Aorta (tissue), 5 donors: Measurements from ENCODE around the gene MIF. TPM values are rescaled to one million over a fixed set of nuclear protein-coding genes. Genes with fewer than 3 reads are reported as not detected.
"Not testable (repeated sequence)": the region's sequence is repeated elsewhere in the genome, so short reads cannot be mapped to it uniquely, and the experiment has no call there.

Experiments
- ATAC-seq: fragments of 200-7000 bp; cut with Tn5 transposase; one replicate; pipeline ENCODE4 v1.9.1; 2022; ENCODE audit warnings: moderate library complexity; ENCODE audit not compliant: low FRiP score
- DNase-seq, 2 donors: peaks; one replicate each; pipeline ENCODE4 v3.0.0-alpha.2; 2020
- H3K27ac ChIP-seq, 2 donors: one replicate each; pipeline ENCODE4 v1.5.1; 2013; ENCODE audit warnings: low read length in 2 of 2, mild to moderate bottlenecking in 2 of 2, moderate library complexity in 2 of 2, control low read depth in 1 of 2, inconsistent platforms in 1 of 2, low read depth in 1 of 2
- H3K27me3 ChIP-seq, 2 donors: one replicate each; pipeline ENCODE4 v1.6.1; 2013; ENCODE audit warnings: control low read depth in 1 of 2, low read length in 1 of 2, mild to moderate bottlenecking in 1 of 2, moderate library complexity in 1 of 2; ENCODE audit not compliant: insufficient read depth in 2 of 2, control insufficient read depth in 1 of 2
- H3K36me3 ChIP-seq, 2 donors: one replicate each; pipeline ENCODE4 v1.6.1; 2013; ENCODE audit warnings: control low read depth in 1 of 2, low read length in 1 of 2, mild to moderate bottlenecking in 1 of 2; ENCODE audit not compliant: insufficient read depth in 2 of 2, control insufficient read depth in 1 of 2
- H3K4me1 ChIP-seq, 2 donors: one replicate each; pipeline ENCODE4 v1.6.1; 2013; ENCODE audit warnings: low read length in 2 of 2, control low read depth in 1 of 2, mild to moderate bottlenecking in 1 of 2, moderate library complexity in 1 of 2; ENCODE audit not compliant: insufficient read depth in 2 of 2, control insufficient read depth in 1 of 2
- H3K4me3 ChIP-seq, 2 donors: one replicate each; pipeline ENCODE4 v1.5.1; 2013; ENCODE audit warnings: low read length in 2 of 2, control low read depth in 1 of 2, mild to moderate bottlenecking in 1 of 2
- H3K9me3 ChIP-seq: one replicate; pipeline ENCODE4 v1.6.1; 2013; ENCODE audit warnings: mild to moderate bottlenecking, low read length; ENCODE audit not compliant: control insufficient read depth
- WGBS, 2 donors: extraction: QIAGEN DNeasy Blood & Tissue Kit; methylation state at CpG; one replicate each; pipeline ENCODE4 v1.1.7; 2013; 5-methylcytosine and 5-hydroxymethylcytosine counted together
- intact Hi-C, 2 donors: fragments of 100-400 bp; cut with DNase I; formaldehyde crosslinking; loops; one replicate each; pipeline versions ENCODE4 v1.14.2 to v1.15.0; 2022
- polyA plus RNA-seq, 2 donors: library from polyadenylated mRNA; stranded (reverse); fragments of 200-250 nt; gene quantifications; one replicate each; pipeline ENCODE4 v1.2.3, GENCODE V29; 2013
- total RNA-seq, 2 donors: library from RNA; stranded (reverse); fragmentation: NEBNext Ultra II Directional; extraction: Animal tissue kit (Norgen Biotek cat#: 25700); gene quantifications; one replicate each; pipeline ENCODE4 v1.2.1, GENCODE V29; 2021
- donor health status: healthy with polysubstance abuse.
- donor health status: Bipolar disorder and iron deficiency.
- donor health status: DM: no; HTN: no; CAD: no.
- donor health status: DM: no; HTN: no; CAD: no.
- donor health status: DM: yes; HTN: yes; CAD: no.

The MIF gene
- total and polyA plus RNA-seq, 4 donors = 278 to 373 (median 339) TPM

GRCh38 chr22:23910496-23911190, 16.5 kb downstream of the MIF start:
- Histone ChIP-seq H3K27me3 (no peaks in the 10 kb centered on the region), H3K4me1 (peaks cover 0 to 3% of the 10 kb centered on the region in 2 donors), H3K4me3 (no peak overlapping the region), H3K36me3 (no peaks in the 10 kb centered on the region), H3K9me3 (no peaks in the 10 kb centered on the region), H3K27ac (no peak overlapping the region)
- intact Hi-C loops = no loop called here
- 93 to 94% methylated on average over 3 of the region's 3 CpGs for WGBS, 2 donors
- no peak for DNase-seq
- no peak for ATAC-seq

GRCh38 chr22:23911318-23911980, 17.3 kb downstream of the MIF start:
- ATAC-seq = no peak
- intact Hi-C loops = no loop called here
- H3K9me3 ChIP-seq = no peaks in the 10 kb centered on the region
- H3K27ac ChIP-seq = no peak overlapping the region
- no peak for DNase-seq
- no peaks in the 10 kb centered on the region for H3K27me3 ChIP-seq
- WGBS, 2 donors = 94 to 95% methylated on average over 12 of the region's 12 CpGs
- no peak overlapping the region for H3K4me3 ChIP-seq
- H3K4me1 ChIP-seq = peaks cover 0 to 3% of the 10 kb centered on the region in 2 donors
- no peaks in the 10 kb centered on the region for H3K36me3 ChIP-seq

GRCh38 chr22:23912293-23912903, 18.2 kb downstream of the MIF start:
- Histone ChIP-seq H3K27me3 (no peaks in the 10 kb centered on the region), H3K27ac (no peak overlapping the region), H3K4me3 (no peak overlapping the region), H3K4me1 (peaks cover 0 to 3% of the 10 kb centered on the region in 2 donors), H3K9me3 (no peaks in the 10 kb centered on the region), H3K36me3 (no peaks in the 10 kb centered on the region)
- no peak for ATAC-seq
- DNase-seq = no peak
- 83 to 85% methylated on average over 9 of the region's 9 CpGs for WGBS, 2 donors
- intact Hi-C loops = no loop called here

DNA sequence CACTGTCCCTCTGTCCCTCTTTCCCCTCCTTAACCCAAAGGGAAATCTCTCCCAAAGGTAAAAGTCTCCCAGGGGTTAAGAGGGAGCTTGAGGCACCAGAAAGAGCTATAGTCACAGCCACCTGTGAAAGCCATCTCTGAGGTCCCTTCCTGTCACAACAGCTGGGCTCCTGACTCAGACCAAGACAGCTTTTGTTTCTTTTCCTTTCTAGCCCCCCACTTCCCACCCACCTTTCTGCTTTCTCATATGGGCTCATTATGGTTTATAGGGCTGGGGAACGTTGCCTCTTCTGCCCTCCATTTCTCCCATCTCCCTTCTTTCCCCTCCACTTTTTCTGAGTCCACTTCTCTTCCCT, 19.1 kb downstream of the MIF start:
- no peaks in the 10 kb centered on the region for H3K27me3 ChIP-seq
- DNase-seq (no peak), ATAC-seq (no peak)
- H3K4me1 ChIP-seq = peaks cover 0 to 3% of the 10 kb centered on the region in 2 donors
- whole genome bisulfite sequencing, 2 donors = 0 to 2% methylated on average over 1 of the region's 1 CpG
- H3K36me3 ChIP-seq = no peaks in the 10 kb centered on the region
- H3K4me3 ChIP-seq = no peak overlapping the region
- intact Hi-C loops = loop anchor here in 1 of 2 donors (1.0 kb wide), 1 partner anchor 17 kb away; no protein-coding TSS in a partner anchor
- peak overlapping the region in 1 of 2 donors; percentile 78 for H3K27ac ChIP-seq
- H3K9me3 ChIP-seq = no peaks in the 10 kb centered on the region

GRCh38 chr22:23913661-23914353, 19.6 kb downstream of the MIF start:
- no peak overlapping the region for H3K4me3 ChIP-seq
- no peaks in the 10 kb centered on the region for H3K9me3 ChIP-seq
- peaks cover 0 to 3% of the 10 kb centered on the region in 2 donors for H3K4me1 ChIP-seq
- H3K36me3 ChIP-seq = no peaks in the 10 kb centered on the region
- intact Hi-C loops = loop anchor here in 1 of 2 donors (1.0 kb wide), 1 partner anchor 18 kb away; no protein-coding TSS in a partner anchor
- ATAC-seq (peak; percentile 99), DNase-seq (peak; percentile 100)
- peak overlapping the region in 1 of 2 donors; percentile 78 for H3K27ac ChIP-seq
- H3K27me3 ChIP-seq = no peaks in the 10 kb centered on the region
- 0% methylated on average over 44 of the region's 44 CpGs for WGBS, 2 donors

DNA sequence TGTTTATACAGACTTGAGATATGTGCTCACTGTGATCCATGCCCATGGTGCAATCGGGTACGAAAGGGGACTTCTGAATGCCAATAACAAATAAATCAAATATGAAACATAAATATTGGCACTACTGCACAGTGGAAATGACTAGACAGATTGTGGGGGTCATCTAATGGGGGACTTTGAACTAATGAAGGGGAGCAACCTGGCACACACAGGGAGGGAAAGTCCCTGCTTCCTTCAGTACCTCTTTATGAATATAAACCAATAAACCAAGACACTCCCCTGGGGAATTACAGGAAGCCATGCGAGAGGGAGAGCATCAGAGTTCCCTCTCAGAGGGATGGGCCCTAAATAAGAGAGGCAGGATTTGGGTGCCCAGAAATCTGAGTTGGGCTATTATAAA, 21.1 kb downstream of the MIF start:
- Histone ChIP-seq H3K9me3 (no peaks in the 10 kb centered on the region), H3K36me3 (no peaks in the 10 kb centered on the region), H3K27me3 (no peaks in the 10 kb centered on the region), H3K4me3 (no peak overlapping the region), H3K4me1 (peaks cover 0 to 3% of the 10 kb centered on the region in 2 donors), H3K27ac (no peak overlapping the region)
- no peak for DNase-seq
- intact Hi-C loops = no loop called here
- ATAC-seq = no peak
- 86 to 88% methylated on average over 3 of the region's 3 CpGs for WGBS, 2 donors

DNA sequence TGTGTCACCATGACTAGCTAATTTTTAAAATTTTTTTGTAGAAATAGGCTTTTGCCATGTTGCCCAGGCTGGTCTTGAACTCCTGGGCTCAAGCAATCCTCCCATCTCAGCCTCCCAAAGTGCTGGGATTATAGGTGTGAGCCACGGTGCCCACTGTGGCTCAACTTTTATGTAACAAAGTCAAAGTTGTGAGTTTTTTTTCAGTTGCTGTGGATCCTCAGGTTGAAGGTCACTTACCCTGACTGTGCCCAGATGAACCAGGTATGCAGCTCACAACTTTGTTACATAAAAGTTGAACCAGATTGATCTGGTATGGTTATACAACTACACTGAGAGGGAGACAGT, 26.1 kb downstream of the MIF start:
- ATAC-seq, DNase-seq, H3K36me3 ChIP-seq, H3K4me1 ChIP-seq, H3K27me3 ChIP-seq, H3K4me3 ChIP-seq, intact Hi-C loops, H3K9me3 ChIP-seq: not testable (repeated sequence)
- peak overlapping the region in 1 of 2 donors; percentile 50 for H3K27ac ChIP-seq
- WGBS, 2 donors = 87 to 94% methylated on average over 1 of the region's 1 CpG

DNA sequence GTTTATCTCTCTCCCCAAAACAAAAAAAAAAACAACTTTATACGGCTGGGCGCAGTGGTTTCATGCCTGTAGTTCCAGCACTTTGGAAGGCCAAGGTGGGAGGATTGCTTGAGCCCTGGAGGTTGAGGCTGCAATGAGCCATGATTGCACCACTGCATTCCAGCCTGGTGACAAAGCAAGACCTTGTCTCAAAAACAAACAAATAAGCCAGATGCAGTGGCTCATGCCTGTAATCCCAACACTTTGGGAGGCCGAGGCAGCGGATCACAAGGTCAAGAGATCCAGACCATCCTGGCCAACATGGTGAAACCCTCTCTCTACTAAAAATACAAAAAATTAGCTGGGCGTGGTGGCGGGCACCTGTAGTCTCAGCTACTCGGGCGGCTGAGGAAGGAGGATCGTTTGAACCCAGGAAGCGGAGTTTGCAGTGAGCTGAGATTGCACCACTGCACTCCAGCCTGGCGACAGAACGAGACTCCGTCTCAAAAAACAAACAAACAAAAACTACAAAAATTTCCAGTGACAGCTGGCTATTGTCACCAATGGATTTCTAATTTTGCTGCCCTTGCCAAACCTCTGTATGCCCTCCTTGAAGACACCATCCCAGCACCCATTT, 27.5 kb downstream of the MIF start:
- H3K27ac ChIP-seq, H3K9me3 ChIP-seq, ATAC-seq, intact Hi-C loops, H3K36me3 ChIP-seq, H3K4me3 ChIP-seq, H3K4me1 ChIP-seq, H3K27me3 ChIP-seq, DNase-seq: not testable (repeated sequence)
- WGBS, 2 donors = 92 to 93% methylated on average over 13 of the region's 13 CpGs
